Common myeloid progenitor, CD34-positive (primary cell): ENCODE measurements around the gene NR1I3. TPM values are rescaled to one million over a fixed set of nuclear protein-coding genes. Genes with fewer than 3 reads are reported as not detected.

ENCODE experiments used
- CTCF ChIA-PET: fragments of 350-600 bp; sonication (Branson Sonifier 250); formaldehyde crosslinking; loops from one replicate; lab custom pipeline; 2021; ENCODE audit warnings: antibody characterized with exemption; lab: Charles Lee
- POLR2A ChIA-PET: fragments of 350-600 bp; sonication (Branson Sonifier 250); formaldehyde crosslinking; loops from one replicate; lab custom pipeline; 2021; ENCODE audit warnings: antibody characterized with exemption; lab: Charles Lee
- DNase-seq, 3 donors: peaks; one replicate each; pipeline versions ENCODE4 v3.0.0 to v3.0.0-alpha.2; 2013
- H3K27ac ChIP-seq, 2 experiments: 1 replicate in 1 of 2; 2 replicates in 1 of 2; pipeline ENCODE4 v1.7.0; 2013; ENCODE audit warnings: inconsistent platforms in 2 of 2, low read length in 2 of 2, mild to moderate bottlenecking in 2 of 2, low read depth in 1 of 2, moderate library complexity in 1 of 2; ENCODE audit not compliant: severe bottlenecking in 2 of 2, insufficient read depth in 1 of 2, poor library complexity in 1 of 2
- H3K27me3 ChIP-seq, 5 experiments: replicated peaks in 2 of 5; 1 replicate in 3 of 5; 2 replicates in 2 of 5; pipeline versions ENCODE4 v1.6.1 to v1.7.0; 2013; ENCODE audit warnings: low read length in 4 of 5, mild to moderate bottlenecking in 2 of 5, moderate library complexity in 2 of 5, inconsistent platforms in 1 of 5; ENCODE audit not compliant: insufficient read depth in 5 of 5, control insufficient read depth in 4 of 5
- H3K36me3 ChIP-seq, 4 experiments: 1 replicate in 2 of 4; 2 replicates in 2 of 4; pipeline versions ENCODE4 v1.6.1 to v1.7.0; 2013; ENCODE audit warnings: low read length in 3 of 4, control low read depth in 1 of 4, mild to moderate bottlenecking in 1 of 4; ENCODE audit not compliant: control insufficient read depth in 4 of 4, insufficient read depth in 4 of 4
- H3K4me1 ChIP-seq, 4 experiments: 1 replicate in 3 of 4; 2 replicates in 1 of 4; pipeline versions ENCODE4 v1.6.1 to v1.7.1; 2013; ENCODE audit warnings: low read length in 3 of 4, mild to moderate bottlenecking in 3 of 4, control low read depth in 1 of 4, inconsistent platforms in 1 of 4, moderate library complexity in 1 of 4; ENCODE audit not compliant: control insufficient read depth in 4 of 4, insufficient read depth in 4 of 4; ENCODE audit errors: control extremely low read depth in 1 of 4
- H3K4me3 ChIP-seq, 7 experiments: 1 replicate in 4 of 7; 2 replicates in 3 of 7; pipeline versions ENCODE4 v1.5.1 to v1.7.0; 2013; ENCODE audit warnings: mild to moderate bottlenecking in 7 of 7, low read length in 6 of 7, moderate library complexity in 6 of 7, inconsistent platforms in 2 of 7, low read depth in 2 of 7, control low read depth in 1 of 7; ENCODE audit not compliant: insufficient read depth in 4 of 7, control insufficient read depth in 1 of 7; ENCODE audit errors: extremely low read depth in 1 of 7
- H3K9me3 ChIP-seq, 5 experiments: 1 replicate in 4 of 5; 2 replicates in 1 of 5; pipeline versions ENCODE4 v1.6.1 to v1.7.1; 2013; ENCODE audit warnings: low read length in 4 of 5, mild to moderate bottlenecking in 2 of 5, inconsistent platforms in 1 of 5, low read depth in 1 of 5, moderate library complexity in 1 of 5; ENCODE audit not compliant: control insufficient read depth in 4 of 5, insufficient read depth in 2 of 5; ENCODE audit errors: control extremely low read depth in 1 of 5
- WGBS: methylation state at CpG from one replicate; pipeline ENCODE4 v1.1.5; 2013; ENCODE audit not compliant: insufficient coverage; 5-methylcytosine and 5-hydroxymethylcytosine counted together
- polyA plus RNA-seq: library from polyadenylated mRNA; unstranded; fragments of 120-200 nt; gene quantifications from one replicate; pipeline ENCODE4 v1.2.1, GENCODE V29; 2013

The NR1I3 gene, protein sequence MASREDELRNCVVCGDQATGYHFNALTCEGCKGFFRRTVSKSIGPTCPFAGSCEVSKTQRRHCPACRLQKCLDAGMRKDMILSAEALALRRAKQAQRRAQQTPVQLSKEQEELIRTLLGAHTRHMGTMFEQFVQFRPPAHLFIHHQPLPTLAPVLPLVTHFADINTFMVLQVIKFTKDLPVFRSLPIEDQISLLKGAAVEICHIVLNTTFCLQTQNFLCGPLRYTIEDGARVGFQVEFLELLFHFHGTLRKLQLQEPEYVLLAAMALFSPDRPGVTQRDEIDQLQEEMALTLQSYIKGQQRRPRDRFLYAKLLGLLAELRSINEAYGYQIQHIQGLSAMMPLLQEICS
- polyA plus RNA-seq = 0.86 TPM

DNA sequence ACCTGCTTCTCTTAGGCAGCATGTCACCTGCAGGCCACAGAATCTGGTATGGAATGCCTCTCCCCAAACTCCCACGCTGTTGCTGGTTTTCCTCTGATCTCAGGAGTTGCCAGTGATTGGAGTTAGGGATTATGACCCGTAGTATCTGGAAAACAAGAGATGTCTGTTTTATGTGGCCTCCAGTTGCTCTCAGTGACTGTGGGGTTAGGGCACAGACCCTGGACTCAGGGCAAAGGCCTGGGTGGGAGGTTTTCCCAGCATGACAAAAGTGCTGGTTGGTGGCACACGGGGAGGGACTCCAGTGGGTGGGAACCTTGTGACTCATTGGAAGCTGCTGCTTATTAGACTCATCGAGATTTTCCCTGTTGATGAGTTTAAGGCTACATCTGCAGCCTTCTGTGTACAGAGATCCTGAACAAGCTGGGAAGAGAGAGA, at the start of gene NR1I3:
Gene NR1I3 (minus strand): TSS at position 165 of the 435 bp plus-strand sequence. CDS start 1,638 bp downstream, outside the sequence.
- WGBS = 95% methylated on average over 4 of the region's 4 CpGs
- H3K4me1 ChIP-seq = peaks cover 2 to 15% (median 5%) of the 10 kb centered on the region in 4 experiments
- DNase-seq = no peak
- no peaks in the 10 kb centered on the region for H3K36me3 ChIP-seq
- ChIA-PET CTCF (interaction anchor here (0.7 to 2.6 kb wide), 10 partner anchors 7 to 120 kb away, joined by 3 to 12 read pairs (median 4); partner anchors contain the start of gene TOMM40L), POLR2A (interaction anchor here (0.7 kb wide), 1 partner anchor 8 kb away, joined by 5 read pairs; no protein-coding TSS in a partner anchor)
- no peak within 1 kb of the TSS for H3K4me3 ChIP-seq
- H3K27me3 ChIP-seq = peaks cover 0 to 2% (median 0%) of the 10 kb centered on the region in 5 experiments
- H3K27ac ChIP-seq = no peak within 1 kb of the TSS
- H3K9me3 ChIP-seq = no peaks in the 10 kb centered on the region

DNA sequence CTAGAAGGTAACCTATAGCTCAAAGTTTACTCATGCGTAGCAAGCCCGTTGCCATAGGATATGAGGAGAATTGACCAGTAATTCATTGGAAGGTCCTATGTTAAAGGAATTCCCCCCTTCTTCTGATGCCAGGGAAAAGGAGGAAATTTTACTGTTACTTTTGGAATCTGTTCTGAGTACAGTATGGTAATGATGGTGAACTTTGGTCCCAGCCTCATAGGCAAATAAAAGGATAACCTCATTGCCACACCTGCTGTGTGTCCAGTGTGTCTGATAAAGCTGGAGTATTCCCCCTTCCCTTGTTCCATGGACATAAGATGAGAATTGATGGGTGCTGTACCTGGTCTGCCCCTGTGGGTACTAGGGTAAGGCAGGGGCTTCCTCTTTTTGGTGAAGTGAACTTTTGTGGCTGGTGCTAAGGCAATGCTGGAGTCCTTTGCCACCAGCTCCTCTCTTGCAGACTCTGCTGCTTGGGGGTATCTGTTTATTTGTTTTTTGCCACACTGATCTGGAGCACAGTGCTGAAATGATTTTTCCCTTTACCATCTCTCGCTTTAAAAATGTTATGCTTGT, 49.6 kb upstream of the NR1I3 start:
- peak in 2 of 3 donors; percentile 23 to 33 for DNase-seq
- CTCF ChIA-PET = interaction anchor here (0.5 to 2.3 kb wide), 13 partner anchors 11 to 96 kb away, joined by 3 to 15 read pairs (median 4); partner anchors contain the start of gene APOA2
- peaks cover 0 to 7% (median 0%) of the 10 kb centered on the region in 4 experiments for H3K4me1 ChIP-seq
- POLR2A ChIA-PET = no interaction called here
- no peak overlapping the region for H3K4me3 ChIP-seq
- no peaks in the 10 kb centered on the region for H3K9me3 ChIP-seq
- no peak overlapping the region for H3K27ac ChIP-seq
- H3K27me3 ChIP-seq = no peaks in the 10 kb centered on the region
- WGBS = 100% methylated on average over 2 of the region's 3 CpGs
- H3K36me3 ChIP-seq = no peaks in the 10 kb centered on the region

GRCh38 chr1:161285521-161285920, 47.5 kb upstream of the NR1I3 start:
- POLR2A ChIA-PET = no interaction called here
- Histone ChIP-seq H3K36me3 (no peaks in the 10 kb centered on the region), H3K4me1 (peaks cover 0 to 7% (median 0%) of the 10 kb centered on the region in 4 experiments), H3K9me3 (no peaks in the 10 kb centered on the region), H3K4me3 (no peak overlapping the region), H3K27me3 (no peaks in the 10 kb centered on the region), H3K27ac (no peak overlapping the region)
- WGBS = 100% methylated on average over 4 of the region's 5 CpGs
- DNase-seq = no peak
- CTCF ChIA-PET = no interaction called here

DNA sequence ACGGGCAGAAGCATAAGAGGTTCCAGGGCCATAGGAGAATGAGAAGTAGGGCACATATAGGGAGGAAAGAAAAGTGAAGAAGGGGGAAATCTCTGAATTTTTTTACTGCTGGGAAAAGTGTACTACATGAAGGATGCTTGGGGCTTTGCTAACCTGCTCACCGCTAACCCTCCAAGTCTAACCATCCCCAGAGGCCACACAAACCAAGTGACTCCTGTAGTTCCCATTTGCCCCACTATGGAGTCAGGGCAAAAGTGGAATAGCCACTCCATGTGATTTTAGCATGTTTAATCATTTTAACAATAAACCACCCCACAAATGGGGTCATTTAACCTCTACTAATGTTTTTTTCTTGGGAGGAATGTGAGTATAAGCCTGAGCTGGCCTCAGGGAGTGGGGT, 47.1 kb upstream of the NR1I3 start:
- Histone ChIP-seq H3K4me1 (peaks cover 0 to 7% (median 0%) of the 10 kb centered on the region in 4 experiments), H3K4me3 (no peak overlapping the region), H3K9me3 (no peaks in the 10 kb centered on the region), H3K36me3 (no peaks in the 10 kb centered on the region), H3K27me3 (no peaks in the 10 kb centered on the region), H3K27ac (no peak overlapping the region)
- POLR2A ChIA-PET = no interaction called here
- 100% methylated on average over 1 of the region's 2 CpGs for WGBS
- CTCF ChIA-PET = interaction anchor here (1.6 kb wide), 1 partner anchor 40 kb away, joined by 5 read pairs; no protein-coding TSS in a partner anchor
- DNase-seq = no peak

DNA sequence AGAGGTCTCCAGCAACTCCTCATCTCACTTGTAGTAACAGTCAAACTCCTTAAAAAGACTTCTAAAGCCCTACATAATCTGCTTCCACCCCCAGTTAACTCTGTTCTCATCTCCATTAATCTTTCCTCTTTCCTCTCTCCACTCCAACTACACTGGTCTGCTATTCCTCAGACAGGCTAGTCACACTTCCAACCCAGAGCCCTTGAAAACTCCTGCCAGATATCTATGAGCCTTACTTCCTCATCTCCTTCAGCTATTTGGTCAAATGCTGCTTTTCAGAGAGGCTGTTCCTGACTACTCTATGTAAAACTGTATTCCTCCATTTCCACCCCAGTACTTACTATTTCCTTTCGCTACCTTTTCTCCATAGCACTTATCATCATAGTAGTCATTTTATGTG, 45.0 kb upstream of the NR1I3 start:
- CTCF ChIA-PET = interaction anchor here (0.6 to 1.9 kb wide), 10 partner anchors 8 to 62 kb away, joined by 3 to 6 read pairs (median 4); partner anchors contain the start of genes APOA2 and NR1I3
- H3K4me3 ChIP-seq = no peak overlapping the region
- H3K27ac ChIP-seq = no peak overlapping the region
- no peaks in the 10 kb centered on the region for H3K27me3 ChIP-seq
- H3K4me1 ChIP-seq = peaks cover 0 to 5% (median 0%) of the 10 kb centered on the region in 4 experiments
- no peaks in the 10 kb centered on the region for H3K36me3 ChIP-seq
- POLR2A ChIA-PET = interaction anchor here (0.5 to 0.9 kb wide), 3 partner anchors 8 to 44 kb away, joined by 3 to 4 read pairs (median 3); no protein-coding TSS in a partner anchor
- no peak for DNase-seq
- no peaks in the 10 kb centered on the region for H3K9me3 ChIP-seq
- no CpG with 5 or more reads among the region's 1 CpG for WGBS

DNA sequence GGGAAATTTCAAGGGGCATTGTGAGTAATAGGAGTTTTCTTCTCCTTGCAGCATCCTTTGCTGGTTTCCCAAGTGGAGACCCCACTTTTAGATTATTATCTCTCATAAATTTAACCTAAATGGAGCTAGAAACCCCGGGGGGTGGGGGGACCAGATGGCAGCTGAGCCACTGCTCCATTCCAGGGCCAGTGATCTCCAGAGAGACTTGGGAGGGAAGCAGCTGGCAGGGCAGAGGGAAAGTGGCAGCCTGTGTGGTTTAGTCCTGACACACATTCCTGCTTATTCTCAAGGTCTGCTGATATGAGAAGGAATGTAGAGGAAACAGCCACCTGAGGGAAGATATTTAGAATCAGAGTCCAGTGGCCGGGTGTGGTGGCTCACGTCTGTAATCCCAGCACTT, 36.9 kb upstream of the NR1I3 start:
- ChIA-PET POLR2A (no interaction called here), CTCF (interaction anchor here (1.1 to 2.0 kb wide), 6 partner anchors 9 to 48 kb away, joined by 3 to 10 read pairs (median 6); no protein-coding TSS in a partner anchor)
- H3K36me3 ChIP-seq = no peaks in the 10 kb centered on the region
- WGBS = 78% methylated on average over 1 of the region's 3 CpGs
- H3K9me3 ChIP-seq = no peaks in the 10 kb centered on the region
- no peak for DNase-seq
- H3K27ac ChIP-seq = no peak overlapping the region
- no peaks in the 10 kb centered on the region for H3K27me3 ChIP-seq
- no peaks in the 10 kb centered on the region for H3K4me1 ChIP-seq
- H3K4me3 ChIP-seq = no peak overlapping the region
